ENCODE measurements around the gene NTNG1.

The NTNG1 gene

DNA sequence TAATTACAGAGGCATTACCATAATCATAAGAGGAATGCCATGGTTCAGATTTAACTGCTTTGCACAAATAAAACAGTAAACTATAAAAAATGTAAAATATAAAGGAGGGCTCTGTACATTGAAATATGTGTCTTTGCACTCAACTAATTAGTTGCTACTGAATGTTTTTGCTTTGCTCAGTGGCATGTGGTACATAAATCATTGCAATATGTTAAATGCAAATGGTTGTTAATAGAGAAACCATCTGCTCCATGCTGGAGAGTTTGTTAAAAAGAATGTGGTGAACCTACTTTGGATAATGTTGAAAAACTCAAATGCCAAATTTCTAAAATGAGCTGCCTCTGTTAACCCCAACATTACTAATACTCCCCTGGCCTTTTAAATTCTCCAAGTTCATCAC is 201.5 kb downstream of the NTNG1 start:
- DNase-seq (ENCODE audit: low spot score) = no peak

DNA sequence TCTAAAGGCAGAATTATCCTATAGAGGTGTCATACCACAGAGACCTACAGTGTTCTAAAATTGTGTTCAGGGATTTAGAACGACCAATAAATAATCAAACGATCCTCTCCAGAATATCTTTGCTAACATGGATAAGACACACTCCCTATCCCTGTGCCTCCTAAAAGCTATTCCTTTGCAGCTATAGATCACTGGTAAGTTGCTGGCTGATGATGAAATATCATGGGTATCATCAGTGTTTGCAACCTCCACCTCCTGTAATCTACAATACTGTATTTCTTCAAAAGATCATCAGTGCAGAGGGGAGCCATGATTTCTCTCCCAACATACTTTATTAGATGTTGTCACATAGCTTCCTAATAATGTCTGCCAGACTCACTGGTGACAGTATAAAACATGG is 201.9 kb downstream of the NTNG1 start:
- no peak for DNase-seq (ENCODE audit: low spot score)

DNA sequence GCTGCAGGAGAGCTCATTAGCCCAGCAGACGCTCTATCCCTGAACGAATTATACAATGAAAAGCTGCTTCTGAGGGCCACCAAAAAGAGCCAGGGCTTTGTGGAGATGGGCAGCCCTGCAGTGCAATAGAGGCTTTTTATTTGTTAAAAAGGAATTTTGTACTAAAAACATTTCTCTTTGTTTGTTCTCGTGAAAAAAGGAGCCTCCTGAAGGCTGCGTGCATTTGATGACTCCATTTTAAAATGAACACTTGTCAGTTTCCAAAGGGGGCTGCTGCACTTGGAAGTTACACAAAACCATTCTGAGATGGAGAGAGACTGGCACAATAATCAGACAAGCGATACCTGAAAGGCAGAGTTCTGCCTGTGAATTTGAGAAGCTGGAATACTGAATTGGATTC is 202.8 kb downstream of the NTNG1 start:
- no peak for DNase-seq (ENCODE audit: low spot score)

DNA sequence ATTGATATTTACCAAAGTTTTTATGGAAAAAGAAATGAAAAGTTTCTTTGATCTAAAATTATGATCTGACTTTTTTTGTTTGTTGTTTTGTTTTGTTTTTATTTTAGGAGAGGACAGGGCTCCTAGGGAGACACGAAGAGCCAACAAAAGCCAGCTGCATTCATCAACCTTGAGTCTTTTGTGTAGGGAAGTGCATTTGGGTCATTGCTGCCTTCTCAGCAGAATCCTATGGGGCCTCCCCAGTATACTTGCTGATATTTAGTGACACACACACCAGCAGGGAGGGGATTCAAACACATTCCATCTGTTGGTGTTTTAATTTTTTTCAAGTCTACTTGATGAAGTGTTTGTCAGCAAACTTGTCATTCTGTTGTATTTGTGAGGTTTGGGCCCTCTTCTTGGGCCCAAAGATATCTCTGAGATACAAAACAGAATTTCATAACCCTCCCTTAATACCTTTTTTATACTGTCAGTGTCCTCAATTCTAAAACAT is 203.5 kb downstream of the NTNG1 start:
- no peak for DNase-seq (ENCODE audit: low spot score)

DNA sequence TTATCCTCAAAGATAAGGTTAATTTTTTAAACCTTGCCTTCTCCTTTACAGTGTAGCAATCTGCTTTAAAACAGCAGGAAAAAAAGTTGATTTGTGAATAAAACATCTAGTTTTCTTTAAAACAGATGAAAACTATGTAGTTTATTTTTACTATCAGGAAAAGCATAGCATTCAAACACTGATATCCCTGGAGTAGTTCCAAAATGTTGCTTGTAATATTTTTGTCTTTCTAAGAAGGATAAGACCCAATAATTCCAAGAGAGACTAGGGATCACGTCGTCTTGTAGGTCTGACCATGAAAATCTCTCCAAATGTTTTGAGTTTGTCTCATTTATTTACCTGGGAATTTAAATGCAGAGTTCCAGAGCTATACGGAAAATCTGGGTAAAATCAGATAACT is 204.0 kb downstream of the NTNG1 start:
- no peak for DNase-seq (ENCODE audit: low spot score)

DNA sequence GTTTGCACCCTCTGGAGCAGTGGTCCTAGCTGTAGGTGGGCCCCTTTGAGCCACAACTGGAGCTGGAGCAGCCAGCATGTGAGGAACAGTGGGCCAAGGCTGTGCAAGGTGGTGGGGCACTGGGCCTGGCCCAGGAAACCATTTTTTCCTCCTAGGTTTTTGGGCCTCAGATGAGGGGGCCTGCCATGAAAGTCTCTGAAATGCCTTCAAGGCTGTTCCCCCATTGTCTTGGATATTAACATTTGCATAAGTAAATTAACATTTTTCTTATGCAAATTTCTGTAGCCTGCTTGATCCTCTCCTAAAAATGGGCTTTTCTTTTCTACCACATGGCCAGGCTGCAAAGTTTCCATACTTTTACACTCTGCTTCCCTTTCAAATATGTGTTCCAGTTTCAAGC is 212.0 kb downstream of the NTNG1 start:
- no peak for DNase-seq (ENCODE audit: low spot score)

DNA sequence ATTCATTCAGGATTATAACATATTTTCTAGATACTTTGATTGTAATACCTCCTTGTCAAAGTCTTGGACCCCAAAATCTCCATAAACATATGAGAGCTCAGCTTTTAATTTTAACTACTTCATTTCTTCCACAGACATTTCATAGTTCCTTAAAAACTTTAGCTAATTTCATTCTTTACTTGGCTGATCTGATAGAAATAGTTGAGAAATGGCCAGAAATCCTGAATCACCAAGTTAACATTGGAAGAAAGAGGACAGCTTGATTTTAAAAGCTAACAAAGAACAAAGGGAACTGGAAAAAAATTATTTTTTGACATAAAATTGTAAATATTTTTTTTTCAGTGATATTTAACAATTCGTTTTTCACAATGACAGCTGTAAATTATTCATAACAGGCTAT is 216.5 kb downstream of the NTNG1 start:
- DNase-seq (ENCODE audit: low spot score) = no peak

DNA sequence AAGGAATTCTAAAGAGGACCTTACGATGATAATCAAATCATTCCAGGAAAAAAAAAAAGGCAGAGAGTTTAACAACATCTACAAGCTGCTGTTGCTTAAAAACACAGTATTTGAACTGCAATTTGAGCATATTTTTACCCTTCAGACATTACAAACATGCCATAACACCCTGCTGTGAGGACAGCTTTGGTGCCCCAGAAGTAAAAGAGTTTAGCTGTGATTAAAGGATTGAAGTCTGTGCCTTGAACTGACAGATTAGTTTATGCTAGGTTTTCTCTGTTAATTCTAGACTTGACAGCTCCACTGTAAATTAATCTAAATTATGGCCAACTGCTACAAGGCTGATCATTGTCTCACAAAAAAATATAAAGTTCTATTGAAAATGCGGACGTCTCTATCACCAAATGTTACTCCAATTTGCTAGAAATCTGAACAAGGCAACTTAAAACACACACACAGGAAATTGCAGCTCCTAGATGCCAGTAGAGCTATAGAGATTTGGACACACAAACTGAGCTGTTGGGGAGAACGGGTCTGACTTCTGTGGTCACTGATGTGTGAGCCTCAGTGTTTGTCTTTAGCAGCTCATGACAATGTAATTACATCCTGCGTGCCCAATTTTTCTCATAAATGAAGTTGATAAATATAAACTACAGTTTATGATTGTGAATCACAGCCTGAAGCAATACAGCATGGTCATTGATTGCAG is 217.9 kb downstream of the NTNG1 start:
- DNase-seq (ENCODE audit: low spot score) = no peak

DNA sequence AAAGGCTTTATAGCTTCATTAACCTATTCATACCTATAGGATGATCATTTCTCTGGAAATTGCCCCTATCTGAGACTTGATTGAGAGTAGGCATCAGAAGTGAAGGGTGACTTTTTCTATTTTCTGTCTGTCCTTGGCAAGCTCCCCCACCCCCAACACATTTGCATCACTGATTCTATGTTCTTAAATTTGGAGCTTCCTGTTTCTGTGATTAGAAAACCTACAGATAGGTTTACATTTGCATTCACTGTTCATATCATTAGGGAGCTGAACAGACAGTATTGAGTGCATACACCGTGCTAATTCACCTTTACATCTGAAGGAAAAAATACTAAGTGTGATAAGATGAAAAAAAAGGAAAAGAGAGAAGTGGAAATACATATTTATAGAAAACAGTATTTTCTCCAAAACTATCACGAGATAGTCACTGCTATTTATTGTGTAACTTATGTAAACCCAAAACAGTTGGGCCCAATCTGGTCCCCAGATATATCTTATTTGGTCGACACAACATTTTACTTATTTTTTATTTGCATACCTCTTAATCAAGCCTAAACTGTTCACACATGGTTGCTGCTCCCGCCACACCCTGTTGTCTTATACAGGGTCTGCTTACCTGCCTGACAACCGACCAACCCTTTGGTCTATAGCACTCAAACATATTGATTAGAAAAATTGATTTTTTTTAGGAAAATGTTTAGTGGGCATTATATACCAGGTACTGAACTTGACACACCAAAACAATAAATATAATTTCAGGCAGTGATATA is 218.8 kb downstream of the NTNG1 start:
- DNase-seq (ENCODE audit: low spot score) = no peak

DNA sequence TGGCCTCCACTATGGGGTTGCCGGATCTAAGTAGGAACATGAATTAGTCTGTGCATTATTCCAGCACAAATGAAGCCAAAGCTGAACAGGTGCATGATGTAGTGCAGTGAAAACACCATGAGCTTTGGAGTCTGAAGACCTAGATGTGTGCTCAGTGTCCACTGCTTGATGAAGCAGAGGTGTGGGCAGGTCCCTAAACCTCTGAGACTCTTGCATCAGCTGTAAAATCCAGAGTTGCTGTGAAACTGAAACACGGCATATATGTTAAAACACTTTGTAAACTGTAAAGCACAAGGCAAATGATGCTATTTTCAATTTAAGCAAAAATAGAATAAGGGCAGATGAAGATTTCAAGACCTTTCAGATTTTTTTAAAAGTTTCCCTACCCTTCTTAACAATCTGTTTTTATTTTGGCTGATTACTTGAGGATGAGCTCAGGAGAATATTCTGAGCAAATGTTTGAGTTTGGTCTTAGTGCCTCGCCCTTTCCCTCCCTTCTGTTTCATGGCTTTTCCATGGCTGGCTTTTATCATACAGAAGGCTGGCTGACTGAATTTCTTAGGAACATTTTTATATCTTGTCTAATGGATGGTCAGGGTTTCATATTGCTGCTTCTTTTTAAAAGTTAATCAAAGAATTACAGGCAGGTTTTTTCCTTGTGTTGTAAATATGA is 221.8 kb downstream of the NTNG1 start:
- DNase-seq (ENCODE audit: low spot score) = no peak

DNA sequence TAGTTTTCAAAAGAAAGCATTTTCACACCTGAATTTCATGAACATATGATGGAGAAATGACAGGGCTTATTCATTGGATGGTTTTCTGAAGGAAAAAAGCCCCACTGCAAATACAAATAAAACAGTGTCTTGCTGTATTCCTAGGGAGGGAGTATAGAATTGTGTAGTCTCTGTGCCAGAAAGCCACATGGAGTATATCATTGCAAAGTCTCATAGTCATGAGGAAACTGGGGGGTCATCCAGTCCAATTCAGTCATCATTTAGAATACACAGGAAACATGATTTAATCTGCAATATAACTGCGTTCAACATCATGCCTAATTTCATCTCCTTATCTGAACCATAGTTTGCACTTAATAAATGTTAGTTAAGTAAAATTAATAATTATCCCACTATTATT is 222.3 kb downstream of the NTNG1 start:
- DNase-seq (ENCODE audit: low spot score) = no peak

DNA sequence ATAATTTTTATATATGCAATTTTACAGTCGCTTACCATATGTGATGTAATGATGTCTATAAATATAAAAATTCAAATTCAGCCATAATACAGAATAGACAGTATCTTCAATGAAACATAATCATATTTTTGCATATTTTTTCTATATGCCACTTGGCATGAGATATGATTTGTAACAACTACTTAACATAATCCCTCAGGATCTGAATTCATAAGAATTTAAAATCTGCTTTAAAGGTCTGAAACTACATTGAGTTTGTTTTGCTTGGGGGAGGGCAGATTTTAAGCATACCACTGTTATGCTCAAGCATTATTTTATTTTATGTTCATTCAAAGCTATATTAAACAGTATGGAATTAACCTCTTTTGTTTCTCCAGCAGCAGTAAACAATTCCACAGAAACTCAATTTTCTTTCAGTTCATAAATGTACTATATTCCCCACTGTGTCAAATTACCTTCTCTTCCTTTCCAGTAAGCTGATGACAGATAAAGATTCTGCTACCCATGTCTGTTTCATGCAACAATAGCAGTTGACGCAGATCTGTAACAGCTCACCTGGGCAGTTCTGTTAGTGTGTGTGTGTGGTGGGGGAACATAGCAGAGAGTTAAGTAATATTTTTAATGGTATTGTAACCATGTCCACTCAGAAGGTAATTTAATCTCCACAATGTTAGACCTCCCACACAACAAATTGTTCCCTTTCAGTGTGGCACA is 224.8 kb downstream of the NTNG1 start:
- DNase-seq (ENCODE audit: low spot score) = no peak

DNA sequence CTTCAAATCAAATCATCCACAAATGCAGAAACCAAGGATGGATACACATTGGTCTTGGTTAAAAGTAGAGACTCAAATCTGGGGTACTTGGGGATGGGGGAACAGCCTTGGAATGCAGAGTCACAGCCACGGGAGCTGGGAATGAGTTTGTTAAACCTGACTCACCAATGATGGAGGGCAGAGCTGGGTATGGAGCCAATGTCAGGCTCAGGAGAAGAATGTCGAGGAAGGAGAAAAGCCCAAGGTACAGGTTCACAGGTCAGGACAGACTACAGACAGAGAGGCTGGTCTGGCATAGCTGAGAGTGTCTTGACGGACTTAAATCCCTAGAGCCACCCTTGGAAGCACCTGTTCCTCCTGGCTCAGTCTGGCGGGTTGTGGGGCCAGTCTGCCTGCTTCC is 237.6 kb downstream of the NTNG1 start:
- no peak for DNase-seq (ENCODE audit: low spot score)

DNA sequence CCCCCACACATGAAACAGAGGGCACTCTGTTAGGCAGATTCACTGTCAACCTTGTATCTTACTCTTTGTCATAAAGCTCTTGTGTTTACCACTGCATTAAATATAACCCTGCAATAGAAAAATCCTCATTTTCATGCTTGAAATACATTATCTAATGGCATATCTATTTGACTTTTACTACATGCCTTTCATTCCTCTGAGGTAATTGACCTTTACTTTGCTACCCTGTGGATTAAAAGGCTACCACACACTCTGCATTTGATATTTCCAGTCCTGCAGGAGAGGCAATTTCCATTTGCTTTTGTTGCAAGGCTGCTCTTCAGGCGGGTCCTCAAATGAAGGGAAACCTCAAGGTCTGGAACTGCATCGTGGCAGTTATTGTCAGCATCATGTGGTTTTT is 238.0 kb downstream of the NTNG1 start:
- DNase-seq (ENCODE audit: low spot score) = no peak

DNA sequence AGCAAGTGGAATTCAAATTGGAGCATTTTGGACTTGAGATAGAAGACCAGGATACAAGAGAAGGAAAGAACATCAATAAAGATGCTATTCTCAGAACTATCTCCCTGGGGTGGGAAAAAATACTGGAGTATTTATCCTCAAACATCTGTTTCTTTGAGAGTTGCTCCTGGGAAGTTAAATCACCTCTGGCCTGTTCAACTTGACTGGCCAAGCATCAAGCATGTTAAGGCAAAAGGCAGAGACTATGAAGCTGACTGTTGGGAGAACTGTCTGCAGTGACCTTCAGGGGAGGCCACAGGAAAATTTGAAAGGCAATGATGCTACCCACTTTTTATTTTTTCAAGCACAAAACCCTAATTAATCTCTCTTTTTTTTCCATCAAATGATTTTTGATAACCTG is 239.0 kb downstream of the NTNG1 start:
- no peak for DNase-seq (ENCODE audit: low spot score)

DNA sequence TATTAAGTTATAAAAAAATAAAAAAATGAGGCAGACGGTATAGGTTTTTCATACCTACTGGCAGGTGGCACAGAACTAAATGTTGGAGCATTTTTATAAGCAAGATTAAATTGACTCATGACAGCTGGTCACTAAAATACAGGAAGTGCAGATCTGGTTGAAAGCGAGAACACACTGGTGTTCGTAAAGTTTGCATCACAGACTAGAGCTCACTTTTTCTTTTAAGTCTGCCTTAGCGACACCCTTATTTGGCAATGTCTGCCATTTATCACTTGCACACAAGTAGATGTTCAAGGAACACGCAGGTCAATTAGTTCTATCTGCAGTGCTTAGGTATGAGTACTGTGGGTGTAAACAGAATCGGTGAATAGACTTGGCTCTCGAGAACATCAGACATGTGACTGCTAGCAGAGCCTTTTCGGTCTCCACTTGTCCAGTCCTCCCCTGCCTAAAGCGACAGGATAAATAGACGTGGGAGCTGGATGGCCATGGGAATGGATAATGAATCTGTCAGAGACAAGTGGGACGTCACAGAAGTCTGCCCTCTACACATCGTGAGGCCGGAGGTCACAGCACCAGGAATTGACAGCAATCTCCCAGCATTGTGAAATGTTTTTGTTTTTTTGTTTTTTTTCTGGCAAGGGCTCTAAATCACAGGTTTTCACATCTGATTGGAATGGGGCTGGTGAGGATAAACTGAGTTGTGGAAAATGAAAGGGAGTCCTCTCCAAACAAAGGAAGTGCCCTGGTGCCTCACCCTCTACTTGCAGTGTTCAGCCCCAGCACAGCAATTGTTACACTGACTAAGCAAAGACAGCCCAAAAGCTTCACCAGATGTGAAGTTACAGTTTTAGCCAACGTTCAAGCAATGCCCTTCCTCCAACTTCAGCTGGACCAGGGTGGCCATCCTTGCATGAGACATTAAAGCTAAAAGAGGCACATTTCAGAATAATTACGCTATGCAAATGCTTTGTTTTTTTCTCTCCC is 248.9 kb downstream of the NTNG1 start:
- DNase-seq (ENCODE audit: low spot score) = no peak

DNA sequence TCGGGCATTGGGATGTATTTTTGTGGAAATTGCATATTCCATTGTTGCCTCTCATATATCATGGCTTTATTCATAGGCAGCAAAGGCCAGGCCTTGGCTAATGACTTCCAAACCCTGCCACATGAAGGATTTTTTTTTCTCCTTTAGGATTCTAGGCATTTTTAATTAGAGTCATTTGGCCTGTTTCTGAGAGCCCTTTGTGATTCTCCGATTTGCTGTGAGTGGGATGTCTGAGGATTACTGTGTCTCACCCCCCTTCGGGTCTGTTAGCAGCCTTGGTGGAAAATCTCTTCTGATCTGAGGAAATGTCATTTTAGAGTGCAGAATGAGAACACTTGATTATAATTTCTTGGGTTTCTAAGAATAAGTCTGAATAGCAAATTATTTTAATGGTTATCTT is 253.5 kb downstream of the NTNG1 start:
- no peak for DNase-seq (ENCODE audit: low spot score)

DNA sequence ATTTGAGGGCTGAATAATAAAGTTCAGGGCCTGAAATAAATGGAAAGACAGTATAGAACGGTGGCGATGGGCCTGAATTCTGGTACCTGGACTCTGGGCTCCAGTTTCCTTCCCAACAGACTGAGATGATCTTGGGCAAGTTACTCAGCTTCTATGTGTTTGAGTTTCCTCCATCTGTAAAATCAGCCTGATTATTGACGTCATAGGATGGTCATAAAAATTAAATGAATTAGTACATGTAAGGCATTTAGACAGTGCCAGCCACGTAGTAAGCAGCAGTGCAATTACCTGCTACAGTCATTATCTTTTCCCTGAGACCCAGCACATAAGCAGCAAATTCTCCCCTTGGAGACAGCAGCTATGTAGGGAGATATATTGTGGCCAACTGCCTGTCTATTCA is 260.9 kb downstream of the NTNG1 start:
- no peak for DNase-seq (ENCODE audit: low spot score)

DNA sequence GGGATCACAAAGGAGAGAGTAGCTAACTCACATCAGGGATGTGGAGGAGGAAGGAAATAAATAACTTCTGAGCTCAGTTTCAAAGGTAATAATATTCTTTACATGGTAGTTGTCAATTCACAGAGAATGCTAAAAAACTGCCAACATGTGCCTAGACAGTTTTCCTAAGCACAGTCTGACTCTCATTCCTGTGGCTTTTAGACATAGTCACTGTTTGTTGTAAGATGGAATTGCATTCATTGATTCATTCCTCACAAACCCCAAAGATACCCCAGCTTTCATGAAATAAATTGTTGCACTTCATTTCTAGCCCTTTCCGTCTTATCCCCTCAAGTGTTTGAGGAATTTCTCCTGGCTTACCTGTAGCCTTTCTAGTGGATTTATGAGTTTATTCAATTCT is 263.9 kb downstream of the NTNG1 start:
- DNase-seq (ENCODE audit: low spot score) = no peak

DNA sequence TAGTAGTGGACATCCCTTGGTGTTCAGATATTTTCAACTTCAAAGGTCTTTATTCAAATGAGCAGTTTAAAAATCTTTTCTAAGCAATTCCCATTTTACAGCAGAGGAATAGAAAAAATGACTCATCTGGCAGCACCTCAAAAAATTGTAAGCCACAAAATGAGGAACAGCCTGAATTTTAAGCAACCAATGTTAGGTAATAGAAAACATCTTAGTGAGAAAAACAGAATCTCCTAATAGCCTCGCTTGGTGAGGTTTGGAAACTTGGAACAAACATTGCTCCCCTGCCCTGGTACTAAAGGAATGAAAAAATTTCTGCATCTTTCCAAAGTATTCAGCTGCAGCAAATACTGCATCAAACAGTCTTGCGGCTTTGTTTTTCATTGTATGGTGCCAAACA is 264.4 kb downstream of the NTNG1 start:
- no peak for DNase-seq (ENCODE audit: low spot score)

DNA sequence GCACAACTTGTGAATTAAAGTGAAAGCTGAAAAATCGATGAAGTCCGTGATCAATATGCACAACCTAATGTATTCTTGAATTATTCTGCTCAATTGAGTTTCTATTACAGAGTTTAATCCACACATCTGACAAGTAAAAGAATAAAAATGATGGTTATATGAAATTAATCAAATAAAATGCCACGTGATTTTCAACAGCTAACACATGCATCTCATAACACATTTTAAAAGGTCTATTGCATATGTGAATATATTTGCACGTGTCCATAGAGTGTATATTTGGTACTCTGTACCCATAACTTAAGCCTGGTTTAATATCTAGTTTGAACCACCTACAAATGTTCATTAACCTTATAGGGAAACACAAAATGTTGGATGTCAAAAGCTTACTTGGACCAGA is 266.2 kb downstream of the NTNG1 start:
- no peak for DNase-seq (ENCODE audit: low spot score)

Data from HuH-7.5 (cell line).